ENCODE results near the gene ANKS4B. TPM values are rescaled to one million over a fixed set of nuclear protein-coding genes. Genes with fewer than 3 reads are reported as not detected.

ANKS4B gene
- total RNA-seq, 1 experiment from 2014 or later: 0.07 TPM

DNA sequence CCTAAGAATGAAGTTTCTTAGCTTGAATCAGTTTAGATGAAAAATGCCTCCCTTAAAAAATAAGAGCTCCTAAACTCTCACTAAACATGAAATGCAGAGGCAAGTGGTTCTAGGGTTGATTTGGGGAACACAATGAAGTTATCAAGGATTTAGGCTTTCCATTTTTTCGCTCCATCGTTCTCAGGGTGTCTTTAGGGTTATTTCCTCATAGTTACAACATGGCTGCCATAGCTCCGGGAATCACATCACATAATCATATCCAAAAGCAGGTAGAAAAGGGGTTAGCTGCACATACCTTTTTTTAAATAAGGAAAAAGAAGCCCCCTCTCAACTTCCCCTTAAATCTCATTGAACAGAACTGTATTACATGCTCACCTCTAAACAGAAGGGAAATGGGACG is 43.5 kb upstream of the ANKS4B start:
- no peak overlapping the region for H3K4me3 Mint-ChIP-seq
- no peaks in the 10 kb centered on the region for H3K36me3 Mint-ChIP-seq
- ChIA-PET CTCF (interaction anchor here (1.2 to 5.8 kb wide), 5 partner anchors 32 to 111 kb away, joined by 3 to 186 read pairs (median 20); partner anchors contain the start of genes CRYM and LDAF1), POLR2A (interaction anchor here (1.0 to 1.9 kb wide), 2 partner anchors 33 to 111 kb away, joined by 3 to 15 read pairs; no protein-coding TSS in a partner anchor)
- H3K27me3 Mint-ChIP-seq (ENCODE audit: low read depth): peaks cover 7% of the 10 kb centered on the region
- no peaks in the 10 kb centered on the region for H3K4me1 Mint-ChIP-seq
- no peak for ATAC-seq
- 0 out of 2 replicates have a peak, but pooled peaks have one; percentile 14 for TF ChIP-seq GTF2I (CRISPR knock-in tag; conservative IDR thresholded peaks at IDR 0.05)
- TF ChIP-seq, protein P1, sequence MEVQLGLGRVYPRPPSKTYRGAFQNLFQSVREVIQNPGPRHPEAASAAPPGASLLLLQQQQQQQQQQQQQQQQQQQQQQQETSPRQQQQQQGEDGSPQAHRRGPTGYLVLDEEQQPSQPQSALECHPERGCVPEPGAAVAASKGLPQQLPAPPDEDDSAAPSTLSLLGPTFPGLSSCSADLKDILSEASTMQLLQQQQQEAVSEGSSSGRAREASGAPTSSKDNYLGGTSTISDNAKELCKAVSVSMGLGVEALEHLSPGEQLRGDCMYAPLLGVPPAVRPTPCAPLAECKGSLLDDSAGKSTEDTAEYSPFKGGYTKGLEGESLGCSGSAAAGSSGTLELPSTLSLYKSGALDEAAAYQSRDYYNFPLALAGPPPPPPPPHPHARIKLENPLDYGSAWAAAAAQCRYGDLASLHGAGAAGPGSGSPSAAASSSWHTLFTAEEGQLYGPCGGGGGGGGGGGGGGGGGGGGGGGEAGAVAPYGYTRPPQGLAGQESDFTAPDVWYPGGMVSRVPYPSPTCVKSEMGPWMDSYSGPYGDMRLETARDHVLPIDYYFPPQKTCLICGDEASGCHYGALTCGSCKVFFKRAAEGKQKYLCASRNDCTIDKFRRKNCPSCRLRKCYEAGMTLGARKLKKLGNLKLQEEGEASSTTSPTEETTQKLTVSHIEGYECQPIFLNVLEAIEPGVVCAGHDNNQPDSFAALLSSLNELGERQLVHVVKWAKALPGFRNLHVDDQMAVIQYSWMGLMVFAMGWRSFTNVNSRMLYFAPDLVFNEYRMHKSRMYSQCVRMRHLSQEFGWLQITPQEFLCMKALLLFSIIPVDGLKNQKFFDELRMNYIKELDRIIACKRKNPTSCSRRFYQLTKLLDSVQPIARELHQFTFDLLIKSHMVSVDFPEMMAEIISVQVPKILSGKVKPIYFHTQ (CRISPR knock-in tag; IDR thresholded peaks at IDR 0.05): no peak
- DNase-seq (ENCODE audit: low spot score): no peak
- H3K27ac Mint-ChIP-seq: no peak overlapping the region
- H3K9me3 Mint-ChIP-seq: peaks cover 18% of the 10 kb centered on the region

DNA sequence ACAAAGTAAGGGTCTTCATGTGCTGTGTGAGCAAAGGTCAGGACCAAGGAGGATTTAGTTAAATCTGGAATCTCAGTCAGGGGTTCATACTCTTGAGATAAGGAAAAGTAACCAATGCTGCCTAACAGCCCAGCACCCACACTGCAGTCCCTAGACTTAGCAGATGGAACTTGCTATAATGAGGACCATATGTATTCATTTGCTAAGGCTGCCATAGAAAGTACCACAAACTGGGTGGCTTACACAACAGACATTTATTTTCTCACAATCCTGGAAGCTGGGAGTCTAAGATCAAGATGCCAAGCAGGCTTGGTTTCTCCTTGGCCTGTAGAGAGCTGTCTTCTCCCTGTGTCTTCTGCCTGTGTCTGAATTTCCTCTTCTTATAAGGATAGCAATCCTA is 42.9 kb upstream of the ANKS4B start:
- Mint-ChIP-seq H3K4me3 (no peak overlapping the region), H3K9me3 (peaks cover 18% of the 10 kb centered on the region), H3K4me1 (no peaks in the 10 kb centered on the region), H3K27me3 (ENCODE audit: low read depth) (peaks cover 7% of the 10 kb centered on the region), H3K36me3 (no peaks in the 10 kb centered on the region), H3K27ac (no peak overlapping the region)
- ChIA-PET POLR2A (no interaction called here), CTCF (interaction anchor here (1.6 to 5.8 kb wide), 2 partner anchors 32 to 110 kb away, joined by 3 to 186 read pairs; partner anchors contain the start of gene LDAF1)
- DNase-seq (ENCODE audit: low spot score) (no peak), ATAC-seq (no peak)
- TF ChIP-seq, protein P2, sequence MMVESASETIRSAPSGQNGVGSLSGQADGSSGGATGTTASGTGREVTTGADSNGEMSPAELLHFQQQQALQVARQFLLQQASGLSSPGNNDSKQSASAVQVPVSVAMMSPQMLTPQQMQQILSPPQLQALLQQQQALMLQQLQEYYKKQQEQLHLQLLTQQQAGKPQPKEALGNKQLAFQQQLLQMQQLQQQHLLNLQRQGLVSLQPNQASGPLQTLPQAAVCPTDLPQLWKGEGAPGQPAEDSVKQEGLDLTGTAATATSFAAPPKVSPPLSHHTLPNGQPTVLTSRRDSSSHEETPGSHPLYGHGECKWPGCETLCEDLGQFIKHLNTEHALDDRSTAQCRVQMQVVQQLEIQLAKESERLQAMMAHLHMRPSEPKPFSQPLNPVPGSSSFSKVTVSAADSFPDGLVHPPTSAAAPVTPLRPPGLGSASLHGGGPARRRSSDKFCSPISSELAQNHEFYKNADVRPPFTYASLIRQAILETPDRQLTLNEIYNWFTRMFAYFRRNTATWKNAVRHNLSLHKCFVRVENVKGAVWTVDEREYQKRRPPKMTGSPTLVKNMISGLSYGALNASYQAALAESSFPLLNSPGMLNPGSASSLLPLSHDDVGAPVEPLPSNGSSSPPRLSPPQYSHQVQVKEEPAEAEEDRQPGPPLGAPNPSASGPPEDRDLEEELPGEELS (CRISPR knock-in tag; IDR thresholded peaks at IDR 0.05): no peak
- TF ChIP-seq SP1 (CRISPR knock-in tag; conservative IDR thresholded peaks at IDR 0.05): no peak
- TF ChIP-seq ZNF423 (CRISPR knock-in tag; IDR thresholded peaks at IDR 0.05): no peak
- TF ChIP-seq ZNF219 (CRISPR knock-in tag; IDR thresholded peaks at IDR 0.05; ENCODE audit: borderline replicate concordance): no peak
- TF ChIP-seq NFATC4 (CRISPR knock-in tag; IDR thresholded peaks at IDR 0.05): no peak
- TF ChIP-seq, protein P3, sequence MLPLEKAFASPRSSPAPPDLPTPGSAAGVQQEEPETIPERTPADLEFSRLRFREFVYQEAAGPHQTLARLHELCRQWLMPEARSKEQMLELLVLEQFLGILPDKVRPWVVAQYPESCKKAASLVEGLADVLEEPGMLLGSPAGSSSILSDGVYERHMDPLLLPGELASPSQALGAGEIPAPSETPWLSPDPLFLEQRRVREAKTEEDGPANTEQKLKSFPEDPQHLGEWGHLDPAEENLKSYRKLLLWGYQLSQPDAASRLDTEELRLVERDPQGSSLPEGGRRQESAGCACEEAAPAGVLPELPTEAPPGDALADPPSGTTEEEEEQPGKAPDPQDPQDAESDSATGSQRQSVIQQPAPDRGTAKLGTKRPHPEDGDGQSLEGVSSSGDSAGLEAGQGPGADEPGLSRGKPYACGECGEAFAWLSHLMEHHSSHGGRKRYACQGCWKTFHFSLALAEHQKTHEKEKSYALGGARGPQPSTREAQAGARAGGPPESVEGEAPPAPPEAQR (CRISPR knock-in tag; IDR thresholded peaks at IDR 0.05): no peak
- TF ChIP-seq IRF2 (CRISPR knock-in tag; IDR thresholded peaks at IDR 0.05; ENCODE audit: borderline replicate concordance, low read depth): no peak
- no peak for TF ChIP-seq FOXK1 (CRISPR knock-in tag; IDR thresholded peaks at IDR 0.05)
- TF ChIP-seq, protein P4, sequence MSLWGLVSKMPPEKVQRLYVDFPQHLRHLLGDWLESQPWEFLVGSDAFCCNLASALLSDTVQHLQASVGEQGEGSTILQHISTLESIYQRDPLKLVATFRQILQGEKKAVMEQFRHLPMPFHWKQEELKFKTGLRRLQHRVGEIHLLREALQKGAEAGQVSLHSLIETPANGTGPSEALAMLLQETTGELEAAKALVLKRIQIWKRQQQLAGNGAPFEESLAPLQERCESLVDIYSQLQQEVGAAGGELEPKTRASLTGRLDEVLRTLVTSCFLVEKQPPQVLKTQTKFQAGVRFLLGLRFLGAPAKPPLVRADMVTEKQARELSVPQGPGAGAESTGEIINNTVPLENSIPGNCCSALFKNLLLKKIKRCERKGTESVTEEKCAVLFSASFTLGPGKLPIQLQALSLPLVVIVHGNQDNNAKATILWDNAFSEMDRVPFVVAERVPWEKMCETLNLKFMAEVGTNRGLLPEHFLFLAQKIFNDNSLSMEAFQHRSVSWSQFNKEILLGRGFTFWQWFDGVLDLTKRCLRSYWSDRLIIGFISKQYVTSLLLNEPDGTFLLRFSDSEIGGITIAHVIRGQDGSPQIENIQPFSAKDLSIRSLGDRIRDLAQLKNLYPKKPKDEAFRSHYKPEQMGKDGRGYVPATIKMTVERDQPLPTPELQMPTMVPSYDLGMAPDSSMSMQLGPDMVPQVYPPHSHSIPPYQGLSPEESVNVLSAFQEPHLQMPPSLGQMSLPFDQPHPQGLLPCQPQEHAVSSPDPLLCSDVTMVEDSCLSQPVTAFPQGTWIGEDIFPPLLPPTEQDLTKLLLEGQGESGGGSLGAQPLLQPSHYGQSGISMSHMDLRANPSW (CRISPR knock-in tag; conservative IDR thresholded peaks at IDR 0.05; ENCODE audit: low read depth): no peak
- TF ChIP-seq CREB1 (CRISPR knock-in tag; IDR thresholded peaks at IDR 0.05): no peak
- no peak for TF ChIP-seq JUN (CRISPR knock-in tag; IDR thresholded peaks at IDR 0.05)
- no peak for TF ChIP-seq TEAD4 (CRISPR knock-in tag; IDR thresholded peaks at IDR 0.05)
- no peak for TF ChIP-seq JAZF1 (CRISPR knock-in tag; IDR thresholded peaks at IDR 0.05)
- TF ChIP-seq, protein P5, sequence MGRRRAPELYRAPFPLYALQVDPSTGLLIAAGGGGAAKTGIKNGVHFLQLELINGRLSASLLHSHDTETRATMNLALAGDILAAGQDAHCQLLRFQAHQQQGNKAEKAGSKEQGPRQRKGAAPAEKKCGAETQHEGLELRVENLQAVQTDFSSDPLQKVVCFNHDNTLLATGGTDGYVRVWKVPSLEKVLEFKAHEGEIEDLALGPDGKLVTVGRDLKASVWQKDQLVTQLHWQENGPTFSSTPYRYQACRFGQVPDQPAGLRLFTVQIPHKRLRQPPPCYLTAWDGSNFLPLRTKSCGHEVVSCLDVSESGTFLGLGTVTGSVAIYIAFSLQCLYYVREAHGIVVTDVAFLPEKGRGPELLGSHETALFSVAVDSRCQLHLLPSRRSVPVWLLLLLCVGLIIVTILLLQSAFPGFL (CRISPR knock-in tag; IDR thresholded peaks at IDR 0.05; ENCODE audit: borderline replicate concordance): no peak
- no peak for TF ChIP-seq MXD4 (CRISPR knock-in tag; IDR thresholded peaks at IDR 0.05; ENCODE audit: borderline replicate concordance)
- no peak for TF ChIP-seq ETV6 (CRISPR knock-in tag; IDR thresholded peaks at IDR 0.05)
- no peak for TF ChIP-seq EMX1 (CRISPR knock-in tag; IDR thresholded peaks at IDR 0.05)

Data from WTC11 (cell line).